Activated CD8-positive, alpha-beta memory T cell treated with anti-CD3 and anti-CD28 coated beads for 4 hours (primary cell): ENCODE measurements around the gene HTRA3.

Source experiments
- DNase-seq, 2 donors: peaks; one replicate each; pipeline ENCODE4 v3.0.0-alpha.2; 2020; ENCODE audit warnings: low read depth in 2 of 2

The HTRA3 gene

DNA sequence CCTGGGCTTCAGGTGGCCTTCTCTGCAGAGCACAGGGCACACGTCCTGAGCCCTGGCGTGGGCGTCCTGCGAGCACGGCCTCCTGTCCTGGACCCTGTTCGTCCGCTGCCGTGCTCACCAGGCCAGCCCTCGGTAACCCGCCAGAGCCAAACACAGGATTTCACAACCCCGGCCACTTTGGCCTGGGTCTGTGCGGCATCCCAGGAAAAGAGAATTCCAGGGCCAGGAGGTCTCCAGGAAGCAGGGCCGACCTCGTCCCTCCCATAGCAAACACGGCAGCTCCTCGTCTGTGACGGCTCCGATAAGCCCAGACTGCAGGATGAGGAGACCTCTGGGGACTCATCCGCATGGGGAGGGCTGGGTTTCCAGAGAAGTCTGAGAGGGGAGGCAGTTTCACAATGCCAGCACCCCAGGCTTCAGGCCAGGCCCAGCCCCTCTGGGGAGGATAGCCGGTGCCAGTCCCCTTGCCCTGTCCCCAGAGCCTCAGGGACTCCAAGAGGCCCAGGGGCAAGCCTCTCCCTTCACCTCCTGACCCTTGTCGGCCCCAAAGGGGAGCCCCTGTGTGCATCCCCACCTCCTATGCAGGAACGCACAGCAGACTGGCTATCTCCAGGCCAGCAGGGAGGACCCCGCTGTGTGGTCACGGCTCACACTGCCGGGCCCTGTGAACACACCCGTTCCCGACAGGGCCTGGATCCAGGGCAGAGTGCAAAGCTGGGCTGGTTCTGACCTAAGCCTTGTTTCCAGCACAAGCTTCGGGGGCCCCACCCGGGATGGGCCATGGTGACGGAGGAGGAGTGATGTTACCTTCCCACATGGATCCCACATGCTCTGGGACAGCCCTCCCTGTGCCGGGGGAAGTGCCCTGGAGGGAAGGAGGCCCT, 22.3 kb upstream of the HTRA3 start:
- DNase-seq = no peak

DNA sequence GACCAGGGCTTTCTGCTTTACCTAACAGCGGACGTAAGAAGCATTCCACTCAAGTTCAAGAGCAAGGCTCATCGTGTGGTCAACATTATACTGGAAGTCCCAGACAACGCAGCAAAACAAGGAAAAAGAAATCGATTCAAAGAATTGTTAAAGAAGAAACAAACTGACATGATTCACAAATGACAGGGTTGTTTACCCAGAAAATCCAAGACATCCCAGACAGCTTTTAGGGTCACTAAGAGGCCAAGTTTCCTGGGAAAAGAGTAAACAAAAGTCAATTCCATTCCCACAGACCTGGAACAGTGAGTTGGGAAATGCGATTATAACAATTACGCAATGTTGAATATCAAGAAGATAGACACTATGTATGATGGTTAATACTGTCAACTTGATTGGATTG, 21.5 kb upstream of the HTRA3 start:
- no peak for DNase-seq

DNA sequence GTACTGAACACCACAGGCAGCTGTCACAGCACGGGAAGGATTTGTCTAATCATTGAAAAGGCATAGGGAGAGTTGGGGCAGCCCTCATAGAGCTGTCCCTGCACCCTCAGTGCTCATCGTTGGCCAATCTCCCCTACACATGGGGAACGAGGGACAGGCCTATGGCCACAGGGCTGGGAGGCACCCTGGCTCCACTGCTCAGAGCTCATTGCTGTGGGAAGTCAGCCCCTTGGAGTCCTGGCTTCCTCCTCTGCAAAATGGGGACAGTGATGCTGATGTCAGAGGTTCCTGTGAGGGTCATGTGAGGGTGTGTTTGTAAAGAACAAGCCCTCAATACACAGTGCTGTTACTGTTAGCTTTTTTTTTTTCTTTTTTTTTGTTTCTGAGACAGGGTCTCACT, 19.3 kb upstream of the HTRA3 start:
- DNase-seq = no peak

DNA sequence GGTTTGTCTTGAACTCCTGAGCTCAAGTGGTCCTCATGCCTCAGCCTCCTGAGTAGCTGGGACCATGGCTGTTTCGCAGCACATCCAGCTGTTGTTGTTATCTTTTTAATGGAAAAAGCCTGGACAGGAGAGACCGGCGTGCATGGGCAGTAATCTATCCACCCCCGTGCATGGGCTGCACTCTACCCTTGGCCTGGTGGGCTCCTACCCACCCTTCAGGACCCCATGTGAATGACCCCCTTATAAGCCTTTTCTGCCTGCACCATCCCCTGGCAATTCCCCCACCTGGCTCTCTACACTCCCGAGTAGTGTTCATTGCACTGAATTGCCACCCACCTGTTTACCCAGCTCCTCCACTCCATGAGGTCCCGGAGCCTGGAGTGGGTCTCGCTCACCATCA, 18.9 kb upstream of the HTRA3 start:
- DNase-seq = no peak

DNA sequence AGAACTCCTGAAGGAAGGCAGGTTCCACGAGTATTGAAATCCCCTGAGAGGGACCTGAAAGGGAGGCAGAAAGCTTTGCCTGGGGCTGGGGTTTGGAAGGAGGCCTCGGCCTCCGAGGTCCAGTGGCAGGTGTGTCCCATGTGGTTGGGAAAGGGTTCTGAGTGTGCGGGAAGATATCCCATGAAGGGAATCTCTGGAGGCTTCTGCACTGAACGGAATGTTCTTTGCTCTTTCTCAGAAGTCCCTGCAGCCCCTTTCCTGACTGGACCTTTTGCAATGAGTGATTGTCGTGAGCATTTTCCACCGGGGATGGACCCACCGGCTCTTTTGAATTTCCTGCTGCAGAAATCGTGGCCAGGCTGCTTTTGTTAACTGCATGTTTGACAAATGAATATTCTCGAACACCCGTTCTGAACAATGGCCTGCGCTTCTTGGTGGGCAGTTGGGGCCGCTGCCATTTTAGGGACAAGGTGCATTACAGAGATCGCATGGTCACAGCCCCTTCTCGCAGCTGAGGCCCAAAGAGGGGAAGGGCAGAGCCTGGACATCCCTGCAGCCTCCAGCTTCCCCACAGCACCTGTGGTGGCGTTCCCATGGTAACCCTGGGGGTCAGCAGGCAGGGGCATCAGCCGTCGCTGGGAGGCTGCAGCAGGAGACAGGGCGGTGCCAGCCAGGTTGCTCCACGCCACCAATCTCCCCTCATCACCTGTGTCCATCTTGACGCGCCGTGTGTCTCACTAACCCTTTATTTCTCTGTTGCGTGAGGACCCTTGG, 18.3 kb upstream of the HTRA3 start:
- DNase-seq = no peak

DNA sequence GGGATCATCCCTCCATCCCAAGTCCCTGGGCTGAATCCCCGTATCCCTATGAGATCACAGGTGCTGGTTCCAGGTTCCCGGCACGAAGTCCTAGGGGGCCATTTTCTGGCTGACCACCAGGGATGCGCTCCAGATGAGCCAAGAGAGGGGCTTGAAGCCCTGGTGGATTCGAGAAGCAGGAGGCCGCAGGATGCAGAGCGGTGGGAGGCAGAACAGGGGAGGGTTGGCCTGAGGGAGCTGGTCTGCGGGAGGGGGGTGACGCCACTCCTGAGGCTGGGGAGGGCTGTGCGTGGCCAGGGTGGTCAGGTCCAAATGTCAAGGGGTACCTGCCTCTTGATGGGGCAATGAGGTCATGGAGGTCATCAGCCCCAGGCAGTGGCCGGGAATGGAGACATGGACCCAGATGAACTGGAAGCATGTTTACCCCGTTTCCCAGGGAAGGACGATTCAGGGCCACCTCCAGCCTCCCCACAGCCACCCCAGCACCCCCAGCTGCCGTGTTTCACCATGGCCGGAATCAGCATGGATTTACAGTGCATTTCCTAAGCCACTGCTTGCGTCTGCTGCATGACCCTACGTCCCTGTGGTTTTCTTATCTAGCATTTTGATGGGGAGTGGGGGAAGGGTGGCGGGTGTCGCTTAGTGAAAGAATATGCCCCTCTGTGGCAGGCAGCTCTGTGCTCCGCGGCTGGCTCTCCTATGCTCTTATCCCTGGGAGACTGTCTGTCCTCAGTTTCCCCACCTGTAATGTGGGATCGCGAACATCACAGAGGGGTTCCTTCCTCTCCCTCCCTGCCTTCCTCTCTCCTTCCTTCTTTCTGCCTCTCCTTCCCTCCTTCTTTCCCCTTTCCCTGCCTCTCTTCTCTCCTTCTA, 17.0 kb upstream of the HTRA3 start:
- DNase-seq = no peak

DNA sequence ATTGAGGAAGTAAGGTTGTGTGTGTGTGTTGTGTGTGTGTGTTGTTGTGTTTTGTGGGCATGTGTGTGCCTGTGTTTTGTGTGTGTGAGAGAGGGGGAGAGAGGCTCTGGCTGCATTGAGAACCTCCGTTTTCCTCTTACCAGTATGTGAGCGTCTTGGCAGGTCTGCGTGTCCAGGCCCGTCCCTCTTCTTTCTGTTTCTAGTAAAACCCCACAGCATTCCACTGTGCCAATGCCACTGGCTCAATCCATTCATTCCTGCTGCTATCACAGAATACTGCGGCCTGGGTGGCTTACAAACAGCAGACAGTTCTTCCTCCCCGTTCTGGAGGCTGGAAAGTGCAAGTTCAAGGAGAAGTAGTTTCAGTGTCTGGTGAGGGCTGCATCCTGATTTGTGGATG, 15.5 kb upstream of the HTRA3 start:
- DNase-seq = no peak

DNA sequence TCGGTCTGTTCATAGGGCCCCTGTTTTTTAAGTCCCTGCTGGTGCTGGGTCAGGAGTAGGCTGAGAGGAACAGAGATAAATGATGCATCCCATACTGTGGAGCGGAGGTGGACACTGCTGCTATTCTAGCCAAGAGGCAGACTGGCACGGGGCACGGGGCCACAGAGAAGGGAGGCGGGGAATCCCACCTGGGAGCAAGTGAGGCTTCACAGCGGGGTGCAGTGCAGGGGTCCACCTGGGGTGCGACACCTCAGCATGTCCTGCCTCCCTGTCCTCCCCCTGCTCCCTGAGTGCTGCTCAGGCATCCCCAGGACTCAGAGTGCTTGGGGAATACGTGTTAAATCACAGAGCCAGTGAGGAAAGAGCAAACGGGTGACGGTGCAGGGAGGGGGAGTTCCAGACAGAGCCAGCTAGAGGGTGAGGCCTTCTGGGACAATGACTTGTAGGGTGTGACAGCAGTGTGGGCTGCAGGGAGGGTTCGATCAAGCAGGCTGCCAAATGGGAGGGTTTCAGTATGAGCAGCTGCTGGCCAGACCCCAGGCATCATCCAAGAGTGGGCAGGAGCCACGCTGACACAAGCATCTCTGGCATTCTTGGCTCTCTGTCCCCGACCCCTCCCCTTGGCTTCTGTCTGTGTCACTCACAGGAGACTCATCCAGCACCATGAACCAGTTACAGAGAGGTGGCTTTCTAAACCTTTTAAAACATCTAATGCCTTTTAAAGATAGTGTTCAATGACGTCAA, 13.7 kb upstream of the HTRA3 start:
- no peak for DNase-seq

DNA sequence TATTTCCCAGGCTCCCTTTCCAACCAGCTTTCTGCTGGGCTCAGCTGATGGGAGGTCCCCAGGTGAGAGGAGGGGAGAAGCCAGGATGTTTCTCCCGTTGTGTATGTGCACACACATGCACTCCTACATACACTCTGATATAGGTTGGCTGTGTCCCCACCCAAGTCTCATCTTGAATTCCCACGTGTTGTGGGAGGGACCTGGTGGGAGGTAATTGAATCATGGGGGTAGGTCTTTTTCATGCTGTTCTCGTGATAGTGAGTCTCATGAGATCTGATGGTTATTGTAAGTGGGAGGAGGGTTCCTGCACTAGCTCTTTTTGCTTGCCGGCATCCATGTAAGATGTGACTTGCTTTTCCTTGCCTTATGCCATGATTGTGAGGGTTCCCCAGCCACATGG, 11.7 kb upstream of the HTRA3 start:
- no peak for DNase-seq

DNA sequence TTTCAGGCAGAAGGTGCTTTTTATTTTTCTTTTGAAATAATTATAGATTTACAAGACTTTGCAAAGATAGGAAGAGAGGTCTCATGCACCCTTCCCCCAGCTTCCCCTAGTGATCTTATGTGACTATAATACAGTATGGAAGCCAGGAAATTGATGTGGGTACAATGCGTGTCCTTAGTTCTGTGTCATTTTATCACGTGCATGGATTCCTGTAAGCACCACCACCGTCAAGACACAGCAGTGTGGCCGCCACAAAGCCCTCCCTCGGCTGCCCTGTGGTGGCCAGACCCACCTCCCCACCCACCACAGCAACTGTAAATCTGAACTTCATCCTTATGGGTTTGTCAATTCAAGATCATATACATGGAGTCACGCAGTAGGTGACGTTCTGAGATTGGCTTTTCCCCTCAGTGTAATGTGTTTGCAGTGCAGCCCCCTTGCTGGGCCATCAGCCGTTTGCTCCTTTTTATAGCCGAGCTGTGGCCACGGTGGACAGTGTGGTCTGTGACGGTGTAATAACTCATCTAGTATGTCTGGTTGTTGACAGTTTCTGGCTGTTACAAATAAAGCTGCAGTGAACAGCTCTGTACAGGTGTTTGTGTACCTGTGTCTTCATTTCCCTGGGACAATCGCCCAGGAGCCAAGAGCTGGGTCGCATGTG, 10.9 kb upstream of the HTRA3 start:
- no peak for DNase-seq

DNA sequence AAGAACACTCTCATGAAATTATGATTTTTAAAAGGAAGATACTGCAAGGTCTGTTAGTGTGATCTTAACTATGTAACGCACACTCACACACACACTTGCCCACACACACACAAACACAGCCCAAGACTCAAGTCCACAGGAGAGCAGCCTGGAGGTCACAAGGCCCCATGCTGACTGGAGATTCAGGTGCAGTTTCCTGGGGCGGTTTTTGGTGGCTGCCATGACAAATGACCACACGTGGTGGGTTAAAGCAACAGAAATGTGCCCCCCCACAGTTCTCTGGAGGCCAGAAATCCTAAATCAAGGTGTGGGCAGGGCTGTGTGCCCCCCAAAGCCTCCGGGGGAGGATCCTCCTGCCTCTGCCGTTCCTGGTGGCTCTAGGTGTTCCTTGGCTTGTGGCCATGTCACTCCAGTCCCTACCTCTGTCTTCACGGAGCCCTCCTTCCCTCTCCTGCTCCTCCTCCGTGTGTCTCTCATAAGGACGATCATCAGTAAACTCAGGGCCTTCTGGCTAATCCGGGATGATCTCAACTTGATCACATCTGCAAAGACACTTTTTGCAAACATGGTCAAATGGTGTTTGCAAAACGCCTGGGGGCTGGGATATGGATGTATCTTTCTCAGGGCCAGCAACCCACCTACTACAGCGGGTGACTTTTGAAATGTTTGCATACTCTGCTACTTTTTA, 9.7 kb upstream of the HTRA3 start:
- no peak for DNase-seq

DNA sequence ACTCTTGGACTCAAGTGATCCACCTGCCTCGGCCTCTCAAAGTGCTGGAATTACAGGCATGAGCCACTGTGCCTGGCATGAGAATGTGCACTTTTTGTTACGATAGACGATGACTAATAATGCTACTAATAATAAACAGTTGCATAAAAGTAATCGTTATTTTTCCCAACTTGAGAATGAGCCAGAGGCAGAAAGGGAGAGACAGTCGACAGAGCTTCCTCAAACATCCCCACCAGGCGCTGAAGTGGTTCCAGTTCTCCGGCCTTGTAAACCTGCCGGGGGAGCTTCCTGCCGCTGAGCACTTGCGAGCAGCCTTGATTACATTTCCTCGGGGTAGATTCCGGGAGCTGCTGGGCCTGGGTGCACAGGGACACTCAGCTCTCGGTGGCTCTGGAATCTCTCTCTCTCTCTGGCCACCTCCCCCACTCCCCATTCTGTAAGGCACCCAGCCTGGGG, 8.9 kb upstream of the HTRA3 start:
- DNase-seq = no peak

DNA sequence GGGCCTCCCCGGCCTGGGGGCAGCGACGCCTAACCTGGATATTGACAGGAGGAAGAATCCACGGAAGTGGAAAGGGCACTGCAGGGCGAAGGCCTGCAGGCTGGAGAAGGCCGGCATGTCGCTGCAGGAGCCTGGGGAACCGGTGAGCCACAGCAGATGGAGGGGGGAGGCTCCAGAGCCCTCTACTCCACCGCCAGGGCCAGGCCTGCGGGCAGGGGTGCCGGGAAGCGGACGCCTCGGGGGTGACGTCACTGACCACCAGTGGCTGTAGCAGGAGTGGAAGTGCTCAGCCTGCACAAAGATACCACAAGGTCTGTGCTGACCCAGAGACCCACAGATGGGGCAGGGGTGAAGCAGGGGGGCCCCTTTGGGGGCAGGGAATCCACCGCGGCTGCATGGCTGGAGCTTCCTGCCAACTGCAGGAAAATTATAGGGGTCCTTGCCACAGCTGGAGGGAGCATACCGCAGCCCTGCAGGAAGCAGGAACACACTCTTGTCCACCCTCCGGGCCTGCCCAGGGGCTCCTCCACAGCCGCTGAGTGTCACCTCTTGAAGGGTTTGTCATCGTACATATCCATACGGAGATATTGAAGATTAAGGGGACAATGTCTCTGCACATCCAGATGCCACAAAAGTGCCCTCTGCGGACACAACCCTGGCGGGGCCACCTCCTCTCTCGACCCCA, 7.6 kb upstream of the HTRA3 start:
- no peak for DNase-seq

DNA sequence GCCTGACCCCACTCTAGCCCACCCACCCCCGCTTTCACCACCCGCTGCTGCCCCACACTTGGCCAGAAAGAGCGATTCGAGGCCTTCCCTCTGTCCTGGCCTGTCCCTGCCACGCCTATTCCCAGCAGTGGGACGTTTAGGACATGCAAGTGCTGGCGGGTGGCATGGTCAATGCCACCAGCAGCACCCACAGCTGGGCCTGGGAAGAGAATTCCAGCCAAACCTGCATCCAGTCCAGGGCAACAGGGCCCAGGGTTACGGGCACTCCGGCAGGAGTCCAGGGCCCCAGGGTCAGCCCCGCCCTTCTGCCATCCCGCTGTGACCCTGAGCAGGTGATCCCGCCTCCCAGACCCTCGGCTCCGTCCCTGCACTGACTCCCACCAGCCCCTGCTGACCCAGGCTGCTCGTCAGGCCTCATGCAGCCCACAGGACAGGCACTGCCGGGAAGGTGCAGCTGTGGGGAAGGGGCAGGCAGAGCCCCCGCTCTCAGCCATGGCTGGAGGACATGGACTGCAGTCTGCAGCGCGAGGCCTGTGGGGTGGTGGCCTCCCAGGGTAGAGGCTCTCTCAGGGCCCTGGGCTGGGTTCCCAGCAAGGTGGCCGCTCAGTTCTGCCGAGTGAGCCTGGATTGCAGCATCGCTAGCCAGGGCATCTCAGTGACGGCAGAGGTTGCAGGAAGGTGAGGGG, 6.8 kb upstream of the HTRA3 start:
- DNase-seq = no peak

DNA sequence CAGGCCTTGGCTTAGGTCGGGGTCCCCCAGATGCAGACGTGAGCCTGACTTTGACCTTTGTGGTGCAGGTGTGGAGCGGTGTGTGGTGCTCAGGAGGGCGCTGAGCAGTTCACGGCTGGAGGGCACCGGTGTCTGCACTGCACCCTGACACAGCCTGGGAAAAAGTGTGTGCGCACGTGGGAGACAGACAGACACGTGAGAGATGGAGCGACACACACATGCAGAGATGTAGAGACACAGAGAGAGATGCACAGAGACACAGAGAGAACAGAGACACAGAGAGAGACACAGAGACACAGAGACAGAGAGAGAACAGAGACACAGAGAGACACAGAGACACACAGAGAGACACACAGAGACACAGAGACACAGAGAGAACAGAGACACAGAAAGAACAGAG, 6.2 kb upstream of the HTRA3 start:
- DNase-seq = no peak

DNA sequence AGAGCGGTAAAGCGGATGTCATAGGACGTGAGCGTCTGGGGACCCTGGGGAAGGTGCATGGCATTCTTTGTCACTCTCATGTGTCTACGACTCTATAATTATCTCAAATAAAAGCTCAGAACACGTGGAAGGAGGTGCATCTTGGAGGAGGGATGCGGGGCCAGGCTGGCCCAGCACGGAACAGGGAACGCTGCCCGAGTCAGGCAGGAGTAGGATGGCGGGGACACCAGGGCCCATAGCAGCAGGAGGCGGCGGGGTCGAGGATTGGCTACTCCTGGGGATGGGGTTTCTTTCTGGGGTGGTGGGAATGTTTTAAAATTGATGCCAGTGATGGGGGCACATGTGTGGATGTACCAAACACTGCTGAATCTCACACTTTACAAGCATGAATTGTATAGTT, 5.4 kb upstream of the HTRA3 start:
- DNase-seq = no peak

DNA sequence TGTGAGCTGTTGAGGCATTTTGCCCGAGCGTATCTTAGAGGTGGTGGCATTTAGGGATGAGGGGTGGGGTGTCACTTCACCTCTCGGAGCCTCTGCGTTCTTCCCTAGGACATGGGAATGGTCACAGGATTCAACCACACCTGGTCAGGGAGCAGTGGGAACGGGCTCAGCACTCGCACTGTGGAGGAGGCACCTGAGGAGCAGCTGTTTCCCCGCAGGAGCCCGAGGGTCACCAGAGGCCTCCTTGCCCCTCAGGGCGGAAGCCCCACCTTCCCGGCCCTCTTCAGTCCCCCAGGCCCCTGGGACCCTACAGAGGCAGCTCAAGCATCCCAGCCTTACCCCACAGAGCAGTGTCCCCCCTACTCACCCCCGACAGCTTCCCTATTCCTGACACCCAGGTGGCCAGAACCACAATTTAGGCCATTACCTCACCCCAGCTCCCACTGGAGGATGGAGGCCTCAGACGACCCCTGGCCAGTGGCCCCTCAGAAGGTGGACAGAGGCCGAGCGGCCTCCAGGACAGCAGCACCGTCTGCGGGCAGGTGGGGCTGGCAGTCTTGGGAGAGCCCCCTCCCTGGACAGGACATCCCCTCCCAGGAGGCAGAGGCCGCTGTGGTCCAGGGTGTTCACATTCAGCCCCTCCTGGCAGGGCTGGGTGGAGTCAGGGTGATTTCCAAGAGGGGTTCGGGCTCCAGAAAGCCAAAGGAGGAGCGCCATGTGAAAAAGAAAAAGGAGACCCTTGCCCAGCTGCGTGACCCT, 4.2 kb upstream of the HTRA3 start:
- DNase-seq = no peak

DNA sequence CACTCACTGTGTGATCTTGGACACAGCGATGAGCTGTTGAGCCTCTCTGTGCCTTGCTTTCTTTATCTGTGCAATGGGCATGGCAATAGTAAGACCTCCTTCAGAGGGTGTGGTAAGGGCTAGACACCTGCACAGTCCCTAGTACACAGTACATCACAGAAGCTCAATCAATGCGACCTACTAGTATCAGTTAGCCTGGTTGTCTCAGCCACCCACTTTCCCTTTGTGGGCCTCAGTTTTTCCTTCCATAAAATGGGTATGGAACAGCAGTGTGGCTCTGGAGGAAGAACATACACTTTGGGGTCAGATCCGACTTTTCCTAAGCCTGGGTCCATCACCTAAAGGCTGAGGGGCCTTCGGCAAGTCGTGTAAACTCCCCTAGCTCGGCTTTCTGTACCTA, 3.5 kb upstream of the HTRA3 start:
- DNase-seq = no peak
